ENCODE data around the gene MACF1. TPM values are rescaled to one million over a fixed set of nuclear protein-coding genes. Genes with fewer than 3 reads are reported as not detected.

MACF1 gene
- total and polyA plus RNA-seq, 2 donors (not counting 1 experiment from before 2014, with no cell fraction given): 64.1 to 159 TPM

DNA sequence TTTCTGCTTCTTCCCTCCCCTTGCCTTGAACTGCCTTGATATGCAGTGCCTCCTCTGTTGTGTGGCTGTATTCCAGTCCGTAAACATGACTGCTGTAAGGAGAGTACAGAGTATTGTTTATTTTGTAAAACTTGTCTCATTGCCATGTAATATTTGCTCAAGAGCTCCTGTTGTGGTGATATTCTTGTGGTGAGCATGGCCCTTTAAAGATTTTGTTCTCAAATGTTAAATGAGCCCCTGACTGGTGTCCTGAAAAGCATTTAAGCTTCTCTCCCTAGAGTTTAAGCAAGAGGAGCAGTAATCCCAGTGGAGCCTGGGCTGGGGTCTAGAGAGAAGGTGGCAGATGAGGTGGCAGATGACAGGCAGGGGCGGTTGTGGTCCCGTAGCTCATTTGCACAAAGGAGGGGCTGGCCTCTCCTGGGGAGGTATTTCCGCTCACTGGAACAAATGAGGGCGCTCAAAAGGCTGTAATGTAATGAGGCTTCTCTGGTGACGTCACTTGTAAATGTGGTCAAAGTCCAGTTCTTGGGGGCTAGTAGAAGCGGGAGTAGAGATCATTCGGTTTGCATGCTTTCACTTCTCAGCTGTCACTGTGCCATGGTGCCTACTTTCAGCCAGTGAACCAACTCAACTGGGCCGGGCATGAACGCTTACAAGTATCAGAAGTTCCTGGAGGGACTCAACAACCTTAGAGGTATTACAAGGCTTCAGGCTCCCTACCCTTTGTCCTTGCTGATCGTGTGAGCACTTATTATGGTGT lies 46.0 kb upstream of the MACF1 start:
- DNase-seq (no peak), ATAC-seq (ENCODE audit: low read depth) (no peak)
- Histone ChIP-seq H3K79me2 (ENCODE audit: control insufficient read depth, insufficient read depth, low read length) (no peaks in the 10 kb centered on the region), H3K4me2 (replicated peaks; ENCODE audit: low read depth, low read length, poor library complexity, severe bottlenecking) (no peak overlapping the region), H4K20me1 (ENCODE audit: control insufficient read depth, insufficient read depth, low read length, poor library complexity, severe bottlenecking) (no peaks in the 10 kb centered on the region), H3K9me3 (ENCODE audit: control extremely low read depth in 1 of 3, control insufficient read depth in 2 of 3, insufficient read depth in 1 of 3, low read length in 2 of 3) (no peaks in the 10 kb centered on the region), H3K9ac (ENCODE audit: low read length) (no peak overlapping the region), H3K27me3 (replicated peaks in 1 of 4; ENCODE audit: control extremely low read depth in 1 of 4, control insufficient read depth in 3 of 4, insufficient read depth in 4 of 4, low read length in 3 of 4) (no peaks in the 10 kb centered on the region), H3K4me1 (ENCODE audit: control insufficient read depth in 2 of 2, insufficient read depth in 2 of 2, low read length in 2 of 2) (no peaks in the 10 kb centered on the region), H3K27ac (ENCODE audit: low read length in 2 of 2) (no peak overlapping the region), H2AFZ (ENCODE audit: insufficient read depth, low read depth, low read length, poor library complexity, severe bottlenecking) (no peak overlapping the region), H3K4me3 (ENCODE audit: control extremely low read depth in 1 of 5, extremely low read depth in 1 of 5, insufficient read depth in 1 of 5, low read depth in 2 of 5, low read length in 4 of 5) (no peak overlapping the region), H3K36me3 (replicated peaks in 1 of 2; ENCODE audit: control extremely low read depth in 1 of 2, control insufficient read depth in 1 of 2, extremely low read depth in 1 of 2, insufficient read depth in 2 of 2, low read length in 1 of 2) (no peaks in the 10 kb centered on the region)
- POLR2A ChIA-PET: no interaction called here
- H3K4me1 Mint-ChIP-seq: no peaks in the 10 kb centered on the region
- no peaks in the 10 kb centered on the region for H3K9me3 Mint-ChIP-seq (ENCODE audit: insufficient read depth)
- H3K27ac Mint-ChIP-seq: no peak overlapping the region
- TF ChIP-seq, protein P1, sequence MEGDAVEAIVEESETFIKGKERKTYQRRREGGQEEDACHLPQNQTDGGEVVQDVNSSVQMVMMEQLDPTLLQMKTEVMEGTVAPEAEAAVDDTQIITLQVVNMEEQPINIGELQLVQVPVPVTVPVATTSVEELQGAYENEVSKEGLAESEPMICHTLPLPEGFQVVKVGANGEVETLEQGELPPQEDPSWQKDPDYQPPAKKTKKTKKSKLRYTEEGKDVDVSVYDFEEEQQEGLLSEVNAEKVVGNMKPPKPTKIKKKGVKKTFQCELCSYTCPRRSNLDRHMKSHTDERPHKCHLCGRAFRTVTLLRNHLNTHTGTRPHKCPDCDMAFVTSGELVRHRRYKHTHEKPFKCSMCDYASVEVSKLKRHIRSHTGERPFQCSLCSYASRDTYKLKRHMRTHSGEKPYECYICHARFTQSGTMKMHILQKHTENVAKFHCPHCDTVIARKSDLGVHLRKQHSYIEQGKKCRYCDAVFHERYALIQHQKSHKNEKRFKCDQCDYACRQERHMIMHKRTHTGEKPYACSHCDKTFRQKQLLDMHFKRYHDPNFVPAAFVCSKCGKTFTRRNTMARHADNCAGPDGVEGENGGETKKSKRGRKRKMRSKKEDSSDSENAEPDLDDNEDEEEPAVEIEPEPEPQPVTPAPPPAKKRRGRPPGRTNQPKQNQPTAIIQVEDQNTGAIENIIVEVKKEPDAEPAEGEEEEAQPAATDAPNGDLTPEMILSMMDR (IDR thresholded peaks at IDR 0.05): no peak
- no peak for TF ChIP-seq EZH2 (IDR thresholded peaks at IDR 0.05; ENCODE audit: borderline replicate concordance, insufficient read depth, low read depth, low read length, poor library complexity, severe bottlenecking)
- CTCF ChIA-PET: interaction anchor here (1.4 to 1.8 kb wide), 2 partner anchors 34 to 100 kb away, joined by 4 to 6 read pairs; no protein-coding TSS in a partner anchor
- 82% methylated on average over 10 of the region's 11 CpGs for WGBS (ENCODE audit: insufficient coverage)
- no peak overlapping the region for H3K4me3 Mint-ChIP-seq
- intact Hi-C loops (cut with micrococcal nuclease): no loop called here
- peaks cover 8% of the 10 kb centered on the region for H3K27me3 Mint-ChIP-seq
